ENCODE results near the gene RRP9.

The RRP9 gene

GRCh38 chr3:51894391-51894790, 47.3 kb downstream of the RRP9 start:
- Histone ChIP-seq H3K36me3 (ENCODE audit: insufficient read depth, low read length) (no peaks in the 10 kb centered on the region), H3K4me1 (ENCODE audit: control insufficient read depth, insufficient read depth, low read length, unreplicated experiment) (no peaks in the 10 kb centered on the region), H2AFZ (ENCODE audit: low read length, unreplicated experiment) (no peak overlapping the region), H3K4me3 (ENCODE audit: low read depth, low read length) (no peak overlapping the region), H3K79me2 (ENCODE audit: control insufficient read depth, insufficient read depth, low read length, unreplicated experiment) (no peaks in the 10 kb centered on the region), H3K27me3 (ENCODE audit: insufficient read depth, low read length) (peaks cover 69% of the 10 kb centered on the region), H3K27ac (ENCODE audit: low read depth, low read length) (no peak overlapping the region)

GRCh38 chr3:51891242-51892039, 50.3 kb downstream of the RRP9 start:
- no peak overlapping the region for H3K27ac ChIP-seq (ENCODE audit: low read depth, low read length)
- H3K79me2 ChIP-seq (ENCODE audit: control insufficient read depth, insufficient read depth, low read length, unreplicated experiment), result no peaks in the 10 kb centered on the region
- H3K4me1 ChIP-seq (ENCODE audit: control insufficient read depth, insufficient read depth, low read length, unreplicated experiment), result no peaks in the 10 kb centered on the region
- H3K27me3 ChIP-seq (ENCODE audit: insufficient read depth, low read length), result peaks cover 58% of the 10 kb centered on the region
- H2AFZ ChIP-seq (ENCODE audit: low read length, unreplicated experiment), result no peak overlapping the region
- H3K4me3 ChIP-seq (ENCODE audit: low read depth, low read length), result no peak overlapping the region
- no peaks in the 10 kb centered on the region for H3K36me3 ChIP-seq (ENCODE audit: insufficient read depth, low read length)

- Histone ChIP-seq H3K79me2 (ENCODE audit: control insufficient read depth, insufficient read depth, low read length, unreplicated experiment) (no peaks in the 10 kb centered on the region), H3K27ac (ENCODE audit: low read depth, low read length) (no peak overlapping the region), H3K36me3 (ENCODE audit: insufficient read depth, low read length) (no peaks in the 10 kb centered on the region), H3K4me3 (ENCODE audit: low read depth, low read length) (no peak overlapping the region), H2AFZ (ENCODE audit: low read length, unreplicated experiment) (no peak overlapping the region), H3K4me1 (ENCODE audit: control insufficient read depth, insufficient read depth, low read length, unreplicated experiment) (no peaks in the 10 kb centered on the region), H3K27me3 (ENCODE audit: insufficient read depth, low read length) (peaks cover 68% of the 10 kb centered on the region)
Observed at GRCh38 chr3:51888463-51889105, 53.1 kb downstream of the RRP9 start.

- H3K79me2 ChIP-seq (ENCODE audit: control insufficient read depth, insufficient read depth, low read length, unreplicated experiment), result no peaks in the 10 kb centered on the region
- H3K36me3 ChIP-seq (ENCODE audit: insufficient read depth, low read length), result no peaks in the 10 kb centered on the region
- peaks cover 71% of the 10 kb centered on the region for H3K27me3 ChIP-seq (ENCODE audit: insufficient read depth, low read length)
- H3K27ac ChIP-seq (ENCODE audit: low read depth, low read length), result no peak overlapping the region
- H3K4me1 ChIP-seq (ENCODE audit: control insufficient read depth, insufficient read depth, low read length, unreplicated experiment), result no peaks in the 10 kb centered on the region
- no peak overlapping the region for H3K4me3 ChIP-seq (ENCODE audit: low read depth, low read length)
- no peak overlapping the region for H2AFZ ChIP-seq (ENCODE audit: low read length, unreplicated experiment)
Observed at GRCh38 chr3:51887620-51888019, 54.1 kb downstream of the RRP9 start.

- Histone ChIP-seq H3K27ac (ENCODE audit: low read depth, low read length) (no peak overlapping the region), H3K4me3 (ENCODE audit: low read depth, low read length) (no peak overlapping the region), H2AFZ (ENCODE audit: low read length, unreplicated experiment) (no peak overlapping the region), H3K27me3 (ENCODE audit: insufficient read depth, low read length) (peaks cover 74% of the 10 kb centered on the region), H3K79me2 (ENCODE audit: control insufficient read depth, insufficient read depth, low read length, unreplicated experiment) (no peaks in the 10 kb centered on the region), H3K4me1 (ENCODE audit: control insufficient read depth, insufficient read depth, low read length, unreplicated experiment) (no peaks in the 10 kb centered on the region), H3K36me3 (ENCODE audit: insufficient read depth, low read length) (no peaks in the 10 kb centered on the region)
Observed at GRCh38 chr3:51886447-51886846, 55.3 kb downstream of the RRP9 start.
